Measurements from ENCODE around the gene VAT1L. TPM values are rescaled to one million over a fixed set of nuclear protein-coding genes. Genes with fewer than 3 reads are reported as not detected.

Gene VAT1L
- total RNA-seq, 1 experiment from 2014 or later: 0.10 TPM

- Histone ChIP-seq H3K4me1 (ENCODE audit: control insufficient read depth in 1 of 2, insufficient read depth in 2 of 2, low read length in 2 of 2) (no peaks in the 10 kb centered on the region), H4K20me1 (ENCODE audit: insufficient read depth) (no peaks in the 10 kb centered on the region), H3K9me2 (ENCODE audit: insufficient read depth) (no peaks in the 10 kb centered on the region), H2AFZ (ENCODE audit: low read depth, low read length, poor library complexity, severe bottlenecking) (no peak overlapping the region), H3K4me3 (replicated peaks in 1 of 2; ENCODE audit: low read depth in 1 of 2, low read length in 2 of 2) (no peak overlapping the region), H3K27me3 (ENCODE audit: insufficient read depth, low read length) (peaks cover 54% of the 10 kb centered on the region), H3K4me2 (ENCODE audit: low read length) (no peak overlapping the region), H3K79me2 (ENCODE audit: insufficient read depth, low read length) (no peaks in the 10 kb centered on the region), H3K9me3 (ENCODE audit: control insufficient read depth in 1 of 2, insufficient read depth in 1 of 2, low read depth in 1 of 2, low read length in 2 of 2) (no peaks in the 10 kb centered on the region), H3K9ac (ENCODE audit: low read length) (no peak overlapping the region), H3K36me3 (ENCODE audit: control insufficient read depth in 1 of 2, insufficient read depth in 2 of 2, low read length in 2 of 2) (no peaks in the 10 kb centered on the region), H3K27ac (ENCODE audit: low read depth, low read length) (no peak overlapping the region)
- no peak for ATAC-seq
- no peak for DNase-seq (ENCODE audit: low read depth, low spot score)
- RAD21 ChIA-PET (ENCODE audit: low non-redundant PET in 1 of 2, low total read pairs in 2 of 2, uncharacterized antibody in 2 of 2, unreplicated experiment in 2 of 2): no interaction called here
- CTCF ChIA-PET: no interaction called here
- TF ChIP-seq FOSL1 (IDR thresholded peaks at IDR 0.05; ENCODE audit: low read depth) (no peak), REST (IDR thresholded peaks at IDR 0.05; ENCODE audit: low read depth) (no peak), SP1 (IDR thresholded peaks at IDR 0.05; ENCODE audit: low read depth) (no peak), POLR2A (IDR thresholded peaks at IDR 0.05; ENCODE audit: borderline replicate concordance, extremely low read depth, insufficient read depth, insufficient read length) (no peak), YY1 (IDR thresholded peaks at IDR 0.05; ENCODE audit: extremely low read depth, insufficient replicate concordance, low read depth, low read length) (no peak), EZH2 (IDR thresholded peaks at IDR 0.05) (no peak), ZBTB33 (IDR thresholded peaks at IDR 0.05; ENCODE audit: extremely low read depth, insufficient replicate concordance, low read length) (no peak), ZNF274 (IDR thresholded peaks at IDR 0.05; ENCODE audit: low read depth, low read length) (no peak), JUND (IDR thresholded peaks at IDR 0.05) (no peak), POLR2AphosphoS5 (IDR thresholded peaks at IDR 0.05; ENCODE audit: low read depth, low read length) (no peak), ATF3 (IDR thresholded peaks at IDR 0.05) (no peak), CTCF (IDR thresholded peaks at IDR 0.05 in 2 of 3, conservative IDR thresholded peaks at IDR 0.05 in 1 of 3; ENCODE audit: borderline replicate concordance in 1 of 3, insufficient read depth in 1 of 3, low read depth in 2 of 3, low read length in 2 of 3) (no peak), SIN3A (IDR thresholded peaks at IDR 0.05; ENCODE audit: low read depth) (no peak), EGR1 (IDR thresholded peaks at IDR 0.05; ENCODE audit: low read depth) (no peak), ZFX (IDR thresholded peaks at IDR 0.05) (no peak), CEBPB (IDR thresholded peaks at IDR 0.05; ENCODE audit: low read depth) (no peak)
- intact Hi-C loops (cut with micrococcal nuclease): no loop called here
- BruUV-seq (replicated peaks): no TSS peak
- POLR2A ChIA-PET: no interaction called here
These were observed 24.6 kb downstream of the VAT1L start for GRCh38 chr16:77812856-77813500.
